Hippocampal formation (tissue), 2 donors: Measurements from ENCODE around the gene UBXN2A.
A peak's percentile ranks its signal among the peaks of the same experiment; 100 is the strongest.
"Not testable (repeated sequence)": the region's sequence is repeated elsewhere in the genome, so short reads cannot be mapped to it uniquely, and the experiment has no call there.

Experiments used
- DNase-seq, 2 donors: peaks; one replicate each; lab custom pipeline; 2025; lab: John Stamatoyannopoulos, UW

The UBXN2A gene

DNA sequence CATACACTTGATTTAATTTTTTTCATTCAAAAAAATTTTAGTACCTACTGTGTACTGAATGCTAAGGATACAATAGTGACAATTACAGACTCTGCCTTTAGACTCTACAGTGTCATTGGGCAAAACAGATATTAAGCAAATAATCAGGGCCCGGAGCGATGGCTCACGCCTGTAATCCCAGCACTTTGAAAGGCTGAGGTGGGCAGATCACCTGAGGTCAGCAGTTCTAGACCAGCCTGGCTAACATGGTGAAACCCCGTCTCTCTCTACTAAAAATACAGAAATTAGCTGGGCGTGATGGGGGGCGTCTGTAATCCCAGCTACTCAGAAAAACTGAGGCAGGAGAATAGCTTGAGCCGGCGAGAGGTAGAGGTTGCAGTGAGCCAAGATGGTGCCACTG, 1.4 kb downstream of the UBXN2A start:
- DNase-seq = no peak

DNA sequence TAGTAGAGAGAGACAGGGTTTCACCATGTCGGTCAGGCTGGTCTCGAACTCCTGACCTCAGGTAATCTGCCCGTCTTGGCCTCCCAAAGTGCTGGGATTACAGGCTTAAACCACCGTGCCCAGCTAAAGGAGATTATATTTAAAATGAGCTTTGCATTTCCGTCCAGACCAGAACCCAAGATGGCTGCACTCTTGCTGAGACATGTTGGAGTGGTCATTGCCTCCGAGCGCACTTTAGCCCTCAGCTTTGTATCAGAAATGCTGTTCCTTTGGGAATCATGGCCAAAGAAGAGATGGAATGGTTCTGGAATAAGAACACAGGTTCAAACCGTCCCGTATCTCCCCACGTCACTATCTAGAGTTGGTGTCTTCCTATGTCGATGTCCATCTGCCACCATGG, 3.4 kb downstream of the UBXN2A start:
- DNase-seq = no peak

DNA sequence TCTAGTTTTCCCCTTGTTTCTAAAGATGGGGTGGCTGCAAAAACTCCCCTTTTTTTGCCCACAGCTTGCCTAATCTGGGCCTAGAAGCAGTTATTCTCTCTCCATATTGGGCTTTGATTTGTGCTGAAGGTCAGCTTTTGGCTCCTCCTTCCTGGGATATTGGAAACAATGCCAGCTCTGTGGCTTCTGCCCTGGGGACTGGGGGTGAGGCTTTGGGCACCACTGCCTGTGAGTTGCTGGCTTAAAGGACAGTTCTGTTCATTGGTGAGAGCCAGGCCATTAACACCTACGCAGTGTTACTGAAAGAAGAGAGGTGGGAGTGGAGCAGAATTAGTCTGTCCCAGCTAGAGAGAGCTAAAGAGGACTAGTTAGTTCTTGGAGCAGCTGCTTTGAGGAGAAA, 4.3 kb downstream of the UBXN2A start:
- peak in 1 of 2 donors; percentile 50 for DNase-seq

DNA sequence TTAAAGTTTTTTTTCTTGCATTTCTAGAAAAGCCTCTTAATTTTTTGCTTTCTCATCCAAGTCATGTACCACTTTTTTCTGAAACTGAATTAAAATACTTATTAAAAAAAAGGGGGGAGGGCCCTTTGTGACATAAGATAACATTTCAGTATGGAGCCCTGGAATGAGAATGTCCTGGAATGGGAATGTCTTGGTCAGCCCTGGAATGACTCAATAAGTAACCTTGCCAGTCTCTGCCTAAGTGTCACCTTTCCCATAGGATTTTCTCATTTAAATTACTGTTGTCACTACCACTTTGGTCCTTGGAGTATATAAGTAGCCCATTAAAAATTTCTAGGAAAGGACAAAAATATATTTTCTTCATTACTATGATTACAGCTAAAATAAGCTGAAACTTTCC, 4.7 kb downstream of the UBXN2A start:
- DNase-seq = no peak

DNA sequence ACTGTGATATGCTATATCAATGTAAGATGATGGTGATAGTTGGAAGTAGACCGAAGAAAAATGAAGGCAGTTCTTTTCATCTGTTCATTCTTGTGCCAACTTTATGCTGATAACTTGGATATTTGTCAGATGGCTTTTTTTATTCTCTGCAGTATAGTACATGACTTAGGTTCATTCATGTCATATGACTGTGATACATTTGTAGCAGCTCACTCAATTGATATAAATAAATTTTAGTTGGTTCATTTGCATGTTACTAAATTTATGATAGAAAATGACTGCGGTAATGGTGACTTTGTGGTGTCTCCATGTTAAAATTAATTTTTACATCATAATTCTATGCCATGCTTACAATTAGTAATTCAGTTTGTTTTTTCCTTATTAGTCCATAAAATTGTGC, 7.1 kb downstream of the UBXN2A start:
- DNase-seq = no peak

DNA sequence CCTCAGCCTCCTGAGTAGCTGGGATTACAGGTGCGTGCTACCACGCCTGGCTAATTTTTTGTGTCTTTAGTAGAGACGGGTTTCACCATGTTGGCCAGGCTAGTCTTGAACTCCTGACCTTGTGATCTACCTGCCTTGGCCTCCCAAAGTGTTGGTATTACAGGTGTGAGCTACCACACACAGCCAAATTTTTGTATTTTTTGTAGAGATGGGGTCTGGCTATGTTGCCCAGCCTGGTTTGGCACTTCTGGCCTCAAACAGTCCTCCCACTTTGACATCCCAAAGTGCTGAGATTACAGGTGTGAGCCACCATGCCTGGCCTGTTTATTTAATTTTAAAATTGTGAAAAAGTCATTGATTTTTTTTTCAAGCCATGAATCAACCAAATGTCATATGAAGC, 12.3 kb downstream of the UBXN2A start:
- not testable (repeated sequence) for DNase-seq

DNA sequence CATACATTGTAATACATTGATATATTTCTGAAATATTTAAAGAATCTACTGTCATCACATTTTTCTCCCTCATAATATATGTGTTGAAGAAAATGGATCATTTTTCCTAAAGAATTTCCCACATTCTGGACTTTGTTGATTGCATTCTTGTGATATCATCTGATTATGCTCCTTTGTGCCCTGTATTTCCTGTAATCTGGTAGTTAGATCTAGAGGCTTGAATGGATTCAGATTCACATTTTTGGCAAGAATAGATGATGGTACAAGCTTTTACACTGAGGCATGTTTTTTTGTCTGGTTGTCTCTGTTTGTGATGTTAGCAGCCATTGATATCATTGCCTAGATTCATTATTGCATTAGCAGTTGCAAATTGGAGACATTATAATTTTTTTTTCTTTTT, 13.4 kb downstream of the UBXN2A start:
- DNase-seq = no peak

DNA sequence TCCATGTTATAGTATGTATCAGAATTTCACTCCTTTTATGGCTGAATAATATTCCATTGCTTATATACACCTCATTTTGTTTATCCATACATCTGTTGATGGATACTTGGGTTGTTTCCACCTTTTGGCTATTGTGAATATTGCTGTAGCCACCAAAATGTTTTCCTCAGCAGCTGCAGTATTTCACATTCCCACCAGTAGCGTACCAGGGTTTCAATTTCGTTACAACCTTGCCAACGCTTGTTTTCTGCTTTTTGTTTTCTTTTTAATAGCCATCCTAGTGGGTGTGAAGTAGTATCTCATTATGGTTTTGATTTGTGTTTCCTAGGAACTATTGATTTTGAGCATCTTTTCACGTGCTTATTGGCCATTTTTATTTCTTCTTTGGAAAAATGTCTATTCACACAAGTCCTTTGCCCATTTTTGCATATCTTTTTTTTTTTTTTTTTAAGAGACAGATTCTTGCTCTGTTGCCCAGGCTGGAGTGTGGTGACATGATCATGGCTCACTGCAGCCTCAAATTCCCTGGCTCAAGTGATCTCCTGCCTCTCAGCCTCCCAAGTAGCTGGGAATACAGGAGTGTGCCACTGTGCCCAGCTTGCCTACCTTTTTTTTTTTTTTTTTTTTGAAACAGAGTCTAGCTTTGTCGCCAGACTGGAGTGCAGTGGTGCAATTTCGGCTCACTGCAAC, 14.2 kb downstream of the UBXN2A start:
- no peak for DNase-seq

DNA sequence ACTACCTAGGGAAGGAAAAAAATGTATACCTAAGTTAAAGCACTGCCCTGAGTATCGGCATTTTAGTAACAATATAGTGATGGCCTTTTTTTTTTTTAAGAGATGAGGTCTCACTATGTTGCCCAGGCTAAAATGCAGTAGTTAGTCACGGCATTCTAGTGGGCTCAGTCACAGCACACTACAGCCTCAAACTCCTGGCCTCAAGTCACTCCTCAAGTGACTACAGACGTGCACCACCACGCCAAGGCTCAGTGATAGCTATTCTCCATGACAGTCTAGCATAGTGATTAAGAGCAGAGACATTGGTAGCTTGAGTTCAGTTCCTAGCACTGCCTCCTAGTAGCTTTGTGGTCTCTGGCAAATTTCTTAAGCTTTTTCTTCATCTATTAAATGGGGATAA, 27.6 kb downstream of the UBXN2A start:
- no peak for DNase-seq

DNA sequence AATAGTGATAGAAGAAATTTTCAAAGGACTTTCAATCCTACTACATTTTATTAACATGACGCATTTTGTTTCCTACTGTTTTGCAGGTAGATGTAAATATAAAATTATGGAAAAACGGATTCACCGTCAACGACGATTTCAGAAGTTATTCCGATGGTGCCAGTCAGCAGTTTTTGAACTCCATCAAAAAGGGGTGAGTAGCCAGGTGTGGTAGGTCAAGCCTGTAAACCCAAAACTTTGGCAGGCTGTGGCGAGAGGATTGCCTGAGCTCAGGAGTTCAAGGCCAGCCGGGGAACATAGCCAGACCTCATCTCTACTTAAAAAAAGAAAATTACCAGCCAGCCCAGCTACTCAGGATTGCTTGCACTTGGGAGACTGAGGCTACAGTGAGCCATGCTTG, 36.6 kb downstream of the UBXN2A start:
- DNase-seq = no peak

DNA sequence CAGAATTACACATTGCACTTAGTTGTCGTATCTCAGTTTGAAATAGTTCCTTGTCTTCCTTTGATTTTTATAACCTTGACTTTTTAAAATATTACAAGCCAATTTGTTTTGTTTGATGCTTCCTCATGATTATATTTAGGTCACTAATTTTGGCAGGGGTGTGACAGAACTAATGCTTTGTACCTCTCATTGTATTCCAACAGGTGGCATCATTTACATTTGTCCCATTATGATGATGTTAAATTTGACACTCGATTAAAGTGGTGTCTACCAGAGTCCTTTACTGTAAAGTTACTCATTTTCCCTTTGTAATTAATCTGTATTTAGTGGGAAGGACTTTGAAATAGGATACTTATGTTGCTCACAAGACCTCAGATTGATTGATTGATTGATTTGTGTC, 48.1 kb downstream of the UBXN2A start:
- DNase-seq = no peak

DNA sequence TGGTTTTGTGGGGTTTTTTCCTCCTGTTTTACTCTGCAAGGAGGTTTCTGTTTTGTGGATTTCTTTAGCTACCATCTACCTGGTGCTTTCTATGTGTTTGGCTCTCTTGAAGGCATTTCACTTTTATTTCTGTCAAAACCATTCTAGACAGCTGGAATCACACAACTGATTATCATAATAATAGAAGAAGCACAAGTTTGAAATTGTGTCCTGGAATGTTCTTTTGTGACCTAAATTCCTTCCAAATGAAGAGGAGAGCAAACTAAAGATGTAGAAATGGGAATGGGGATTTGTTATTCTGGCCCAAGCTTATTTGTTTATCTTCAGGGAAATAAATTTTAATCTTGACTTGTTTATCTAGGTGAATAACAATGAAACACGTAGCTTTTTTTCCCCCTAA, 52.7 kb downstream of the UBXN2A start:
- no peak for DNase-seq

DNA sequence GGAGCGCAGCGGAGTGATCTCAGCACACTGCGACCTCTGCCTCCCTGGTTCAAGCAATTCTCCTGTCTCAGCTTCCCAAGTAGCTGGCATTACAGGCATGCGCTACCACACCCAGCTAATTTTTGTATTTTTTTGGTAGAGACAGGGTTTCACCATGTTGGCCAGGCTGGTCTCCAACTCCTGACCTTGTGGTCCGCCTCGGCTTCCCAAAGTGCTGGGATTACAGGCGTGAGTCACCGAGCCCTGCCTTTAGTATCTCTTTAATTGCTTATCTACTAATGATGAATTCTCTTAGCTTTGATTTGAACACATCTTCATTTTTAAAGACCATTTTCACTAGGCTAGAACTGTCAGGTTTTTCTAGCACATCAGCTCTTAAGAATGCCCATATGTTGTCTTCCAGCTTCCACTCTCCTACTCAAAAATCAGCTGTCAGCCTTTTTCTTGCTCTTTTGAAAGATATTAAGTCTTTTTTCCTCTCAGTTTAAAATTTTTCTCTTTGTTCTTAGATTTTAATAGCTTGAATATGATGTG, 53.5 kb downstream of the UBXN2A start:
- DNase-seq = no peak

DNA sequence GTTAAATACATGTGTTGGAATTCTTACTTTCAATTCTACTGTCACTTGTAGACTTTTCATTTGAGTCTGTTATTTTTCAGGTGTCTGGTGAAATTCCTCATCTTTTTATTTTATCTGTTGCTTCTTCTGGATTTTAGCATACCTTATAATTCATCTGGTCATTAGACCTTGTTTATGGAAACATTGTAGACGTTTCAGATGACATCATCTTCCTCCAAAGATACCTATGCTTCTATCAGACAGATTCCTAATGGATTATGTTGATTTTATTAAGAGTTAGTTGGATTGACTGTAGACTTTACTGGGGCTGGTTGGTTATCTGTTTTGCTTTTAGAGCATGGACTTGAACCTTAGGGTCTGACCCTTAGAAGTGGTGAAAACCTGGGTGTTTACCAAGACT, 54.3 kb downstream of the UBXN2A start:
- DNase-seq = no peak

DNA sequence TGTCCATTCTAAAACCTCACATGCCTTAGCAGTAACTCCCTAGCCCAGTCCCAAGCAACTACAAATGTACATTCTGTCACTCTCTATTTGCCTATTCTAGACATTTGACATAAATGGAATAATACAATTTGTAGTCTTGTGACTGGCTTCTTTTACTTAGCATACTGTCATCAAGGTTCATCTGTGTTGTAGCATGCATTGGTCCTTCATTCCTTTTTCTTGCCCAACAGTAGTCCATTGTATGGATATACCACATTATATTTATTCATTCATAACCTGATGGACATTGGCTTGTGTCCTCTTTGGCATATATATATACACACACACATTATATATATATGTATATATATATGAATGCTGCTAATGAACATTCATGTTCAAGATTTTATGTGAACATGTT, 67.4 kb downstream of the UBXN2A start:
- DNase-seq = no peak

DNA sequence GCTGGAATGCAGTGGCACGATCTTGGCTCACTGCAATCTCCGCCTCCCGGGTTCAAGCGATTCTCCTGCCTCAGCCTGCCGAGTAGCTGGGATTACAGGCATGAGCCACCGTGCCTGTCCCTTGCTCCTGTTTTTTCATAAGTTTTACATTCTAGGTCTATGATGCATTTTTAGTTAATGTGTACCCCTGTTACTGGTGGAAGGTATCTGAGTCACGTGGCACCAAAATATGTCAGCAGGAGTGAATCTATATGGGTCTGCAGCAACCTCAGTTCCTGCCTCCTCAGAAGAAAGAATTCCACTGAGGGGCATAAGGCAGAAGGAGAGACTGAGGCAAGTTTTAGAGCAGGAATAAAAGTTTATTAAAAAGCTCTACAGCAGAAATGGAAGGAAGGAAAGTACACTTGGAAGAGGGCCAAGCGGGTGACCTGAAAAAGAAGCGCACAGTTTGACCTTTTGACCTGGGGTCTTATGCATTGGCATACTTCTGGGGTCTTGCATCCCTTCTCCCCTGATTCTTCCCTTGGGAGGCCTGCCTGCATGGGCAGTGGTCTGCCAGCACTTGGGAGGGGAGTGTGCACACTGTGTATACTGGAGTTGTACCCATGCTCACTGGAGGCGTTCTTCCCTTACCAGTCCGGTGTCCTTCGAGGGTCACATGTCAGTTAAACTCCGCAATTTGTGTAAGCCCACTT, 68.6 kb downstream of the UBXN2A start:
- no peak for DNase-seq

DNA sequence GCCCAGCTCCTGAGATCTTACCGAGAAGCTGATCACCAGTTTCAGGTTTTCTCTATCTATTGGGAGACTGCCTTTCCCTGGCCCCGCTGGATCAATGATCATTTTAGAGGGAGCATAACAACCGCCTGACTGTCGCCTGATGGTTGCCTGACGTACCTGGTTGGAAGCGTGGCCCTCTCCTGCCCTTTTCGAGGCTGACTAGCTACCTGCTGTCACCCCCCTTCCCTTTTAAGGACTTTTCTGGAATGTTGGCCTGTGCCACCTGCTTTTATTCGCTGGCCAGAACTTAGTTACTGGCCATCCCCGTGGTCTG, 69.1 kb downstream of the UBXN2A start:
- no peak for DNase-seq

DNA sequence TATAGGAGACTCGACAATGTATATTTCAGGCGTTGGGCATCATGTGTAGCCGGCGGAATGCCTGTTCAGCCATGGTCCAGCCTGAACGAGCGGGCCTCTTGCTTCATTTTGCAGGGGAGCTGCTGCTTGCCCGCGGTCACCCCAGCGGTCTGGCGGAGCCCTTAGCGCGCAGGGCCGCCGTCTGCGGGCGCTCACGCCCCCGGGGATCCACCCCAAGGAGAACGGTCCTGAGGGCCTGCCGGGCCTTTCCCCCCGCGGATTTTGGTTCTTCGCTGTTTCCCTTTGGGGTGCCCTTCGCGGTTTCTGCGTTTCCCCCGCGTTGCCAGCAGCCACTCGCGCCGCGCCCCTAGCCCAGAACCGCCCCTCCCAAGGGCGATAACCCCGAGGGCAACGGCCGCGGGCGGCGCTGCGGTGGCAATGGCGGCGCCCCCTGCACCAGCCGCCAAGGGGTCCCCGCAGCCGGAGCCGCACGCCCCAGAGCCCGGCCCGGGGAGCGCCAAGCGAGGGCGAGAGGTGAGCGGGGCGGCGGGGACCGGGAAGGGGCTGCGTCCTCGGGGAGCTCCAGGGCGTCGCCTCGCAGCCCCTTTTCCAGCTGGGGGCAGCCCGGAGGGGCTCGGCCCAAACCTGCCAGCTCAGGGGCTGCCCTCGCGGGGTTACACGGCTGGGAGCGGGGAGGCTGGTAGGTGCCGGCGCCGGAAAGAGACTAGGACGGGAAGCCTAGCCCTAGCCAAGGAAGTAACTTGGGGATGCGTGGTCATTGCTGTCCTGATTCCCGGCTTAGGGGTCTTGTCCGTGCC, 69.6 kb downstream of the UBXN2A start, which contains the start of gene MFSD2B:
Gene MFSD2B, plus strand, starts transcription at position 406 of the 797 bp plus-strand sequence. Its CDS starts 12 bp downstream, at position 418.
- DNase-seq = no peak

DNA sequence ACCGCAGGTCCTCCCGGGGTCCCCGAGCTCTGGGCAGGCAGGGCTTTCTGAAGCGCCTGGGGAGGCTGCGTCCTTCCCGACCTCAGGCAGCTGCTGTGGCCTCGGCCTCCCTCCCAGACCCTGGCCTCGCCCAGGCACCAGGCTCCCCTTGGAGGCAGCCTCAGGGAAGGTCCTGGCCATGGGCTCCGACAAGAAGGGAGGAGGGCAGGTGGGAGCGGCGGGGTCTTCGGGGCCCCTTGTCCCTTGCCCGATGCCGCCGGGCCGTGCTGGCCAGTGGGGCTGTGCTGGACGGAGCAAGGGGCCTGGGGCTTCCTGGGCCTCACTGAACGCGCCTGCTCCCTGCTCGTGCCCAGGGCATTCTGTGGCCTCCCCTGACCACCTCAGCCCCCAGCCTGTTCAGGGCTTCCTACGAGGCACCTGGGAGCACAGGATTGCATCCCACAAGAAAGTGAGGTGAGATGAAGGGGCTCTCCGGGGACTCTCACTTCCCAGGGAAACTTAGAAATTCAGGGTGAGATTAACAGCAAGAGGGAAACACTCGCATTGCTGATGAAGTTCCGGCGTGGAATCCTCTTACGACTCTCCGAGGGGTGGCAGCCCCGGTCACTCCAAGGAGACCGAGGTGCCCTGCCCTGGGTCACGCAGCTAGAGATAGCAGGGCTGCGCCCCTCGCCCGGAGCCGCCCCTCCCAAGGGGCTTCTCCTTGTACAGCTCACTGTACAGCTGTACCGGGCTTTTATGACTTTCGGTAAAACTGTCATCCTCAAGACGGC, 70.4 kb downstream of the UBXN2A start:
- no peak for DNase-seq

DNA sequence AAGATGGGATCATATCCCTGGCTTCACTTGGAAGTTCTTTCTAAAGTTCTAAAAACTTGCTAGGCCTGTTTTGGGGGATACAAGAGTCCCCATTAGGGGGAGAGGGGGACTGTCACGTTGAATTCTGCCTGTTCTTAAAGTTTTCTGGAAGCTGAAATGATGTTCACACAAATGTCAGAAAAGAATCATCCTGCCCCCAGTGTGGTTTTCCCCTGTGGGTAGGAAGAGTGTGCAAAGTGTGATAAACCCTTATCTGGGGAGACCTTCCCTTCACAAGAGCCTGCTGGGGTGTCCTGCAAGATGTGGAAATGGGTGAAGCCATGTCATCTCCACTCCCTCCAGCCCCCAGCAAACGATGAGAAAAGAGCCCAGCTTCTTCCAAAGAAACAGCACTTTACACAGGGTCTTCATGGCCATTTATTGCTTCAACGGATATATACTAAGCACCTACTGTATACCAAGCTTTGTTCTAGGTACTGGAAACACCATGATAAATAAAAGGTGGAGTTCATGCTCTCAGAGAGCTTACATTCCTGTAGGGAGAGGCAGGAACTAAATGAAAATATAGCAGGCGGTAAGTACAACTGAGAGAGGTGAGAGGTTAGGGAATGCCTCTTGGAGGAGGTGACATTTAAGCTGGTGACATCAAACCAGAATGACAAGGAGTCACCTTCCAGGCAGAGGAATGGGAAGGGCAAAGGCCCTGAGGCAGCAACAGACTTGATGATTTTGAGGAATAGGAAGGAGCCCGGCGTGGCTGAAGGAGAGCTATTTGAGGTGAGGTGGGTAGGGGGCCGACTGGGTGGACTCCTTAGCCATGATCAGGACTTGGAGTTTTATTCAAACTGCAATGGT, 71.2 kb downstream of the UBXN2A start:
- DNase-seq = no peak

DNA sequence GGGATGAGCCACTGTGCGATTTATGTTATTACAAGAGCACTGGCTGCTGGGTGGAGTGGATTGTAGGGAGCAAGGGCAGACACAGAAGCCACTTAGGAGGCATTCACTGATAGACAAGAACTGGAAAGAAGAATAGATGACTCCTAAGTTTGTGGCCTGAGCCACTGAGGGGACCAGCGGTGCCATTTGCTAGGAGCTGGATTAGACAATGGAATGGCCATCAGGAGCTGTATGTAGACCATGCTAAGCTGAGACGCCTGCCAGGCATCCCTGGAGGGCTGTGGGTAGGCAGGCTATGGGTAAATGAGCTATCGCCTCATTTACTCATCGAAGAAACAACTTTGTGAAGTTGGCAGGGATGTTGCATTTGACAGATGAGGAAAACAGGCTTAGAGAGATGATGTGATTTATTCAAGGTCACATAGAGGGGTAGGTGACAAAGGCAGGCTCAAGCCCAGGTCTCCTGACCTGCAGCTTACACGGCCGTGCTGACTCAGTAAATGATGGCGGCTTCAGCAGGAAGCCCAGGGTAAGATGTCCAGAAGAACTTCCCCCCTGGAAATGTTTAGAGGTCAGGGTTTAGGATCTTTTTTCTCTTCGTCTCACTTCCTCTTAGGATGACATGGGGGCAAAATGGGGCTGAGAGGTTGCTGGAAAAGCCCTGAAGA, 72.4 kb downstream of the UBXN2A start:
- no peak for DNase-seq
